GM19328 (cell line): ENCODE data around the gene SRRD.
A peak's percentile ranks its signal among the peaks of the same experiment; 100 is the strongest.
"Not testable (repeated sequence)": the region's sequence is repeated elsewhere in the genome, so short reads cannot be mapped to it uniquely, and the experiment has no call there.

ENCODE experiments used
- ATAC-seq: cut with Tn5 transposase; IDR thresholded peaks from one replicate; pipeline ENCODE4 v1.9.1; 2021; ENCODE audit warnings: mild to moderate bottlenecking, moderate library complexity; ENCODE audit not compliant: unreplicated experiment

Gene SRRD, protein sequence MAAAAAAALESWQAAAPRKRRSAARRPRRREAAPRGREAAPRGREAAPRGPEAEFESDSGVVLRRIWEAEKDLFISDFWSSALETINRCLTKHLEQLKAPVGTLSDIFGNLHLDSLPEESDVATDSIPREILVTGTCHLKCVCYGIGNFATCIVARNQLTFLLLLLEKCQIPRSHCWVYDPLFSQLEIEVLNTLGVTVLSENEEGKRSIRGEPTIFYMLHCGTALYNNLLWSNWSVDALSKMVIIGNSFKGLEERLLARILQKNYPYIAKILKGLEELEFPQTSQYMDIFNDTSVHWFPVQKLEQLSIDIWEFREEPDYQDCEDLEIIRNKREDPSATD

DNA sequence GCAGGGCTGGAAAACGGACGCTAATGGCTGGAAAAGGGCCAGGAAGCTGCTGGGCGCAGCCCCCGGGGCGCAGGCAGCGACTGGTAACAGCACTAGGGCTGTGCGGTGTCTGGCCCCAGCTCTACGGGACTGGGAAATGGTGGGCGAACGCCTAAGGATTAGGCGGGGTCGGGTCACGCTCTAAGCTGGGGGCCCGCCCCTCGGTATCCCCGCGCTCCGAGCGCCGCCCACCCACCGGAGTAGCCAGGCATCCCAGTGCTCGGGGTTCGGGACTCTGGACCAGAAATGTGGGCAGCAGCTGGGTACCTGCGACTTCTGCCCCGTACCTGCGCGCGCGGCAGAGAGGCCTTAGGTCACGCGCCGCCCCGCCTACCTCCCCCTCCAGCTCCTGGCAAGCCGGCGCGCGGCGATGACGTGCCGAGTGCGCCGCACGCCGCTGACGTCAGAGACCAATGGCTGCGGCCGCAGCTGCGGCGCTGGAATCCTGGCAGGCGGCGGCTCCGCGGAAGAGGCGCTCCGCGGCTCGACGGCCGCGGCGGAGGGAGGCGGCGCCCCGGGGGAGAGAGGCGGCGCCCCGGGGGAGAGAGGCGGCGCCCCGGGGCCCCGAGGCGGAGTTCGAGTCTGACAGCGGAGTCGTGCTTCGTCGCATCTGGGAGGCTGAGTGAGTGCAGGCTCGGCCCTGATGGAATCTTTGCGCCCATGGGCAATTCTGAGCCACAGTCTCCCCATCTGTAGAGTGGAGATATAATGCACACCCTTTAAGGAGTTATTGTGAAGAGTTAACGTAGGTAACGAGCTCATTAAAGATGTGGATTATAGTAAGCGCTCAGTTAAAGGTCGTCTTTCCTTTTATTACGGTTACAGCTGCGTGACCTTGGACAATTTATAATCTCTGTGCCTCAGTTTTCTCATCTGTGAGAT, at the start of gene SRRD, which contains the start of gene HPS4:
TSS of gene SRRD (plus strand) at position 439 of the 921 bp plus-strand sequence. CDS start at position 453, 14 bp downstream.
TSS of gene HPS4 (minus strand) at position 345 of the 921 bp plus-strand sequence. CDS start 2,021 bp downstream, outside the sequence.
- peak; percentile 69 for ATAC-seq

DNA sequence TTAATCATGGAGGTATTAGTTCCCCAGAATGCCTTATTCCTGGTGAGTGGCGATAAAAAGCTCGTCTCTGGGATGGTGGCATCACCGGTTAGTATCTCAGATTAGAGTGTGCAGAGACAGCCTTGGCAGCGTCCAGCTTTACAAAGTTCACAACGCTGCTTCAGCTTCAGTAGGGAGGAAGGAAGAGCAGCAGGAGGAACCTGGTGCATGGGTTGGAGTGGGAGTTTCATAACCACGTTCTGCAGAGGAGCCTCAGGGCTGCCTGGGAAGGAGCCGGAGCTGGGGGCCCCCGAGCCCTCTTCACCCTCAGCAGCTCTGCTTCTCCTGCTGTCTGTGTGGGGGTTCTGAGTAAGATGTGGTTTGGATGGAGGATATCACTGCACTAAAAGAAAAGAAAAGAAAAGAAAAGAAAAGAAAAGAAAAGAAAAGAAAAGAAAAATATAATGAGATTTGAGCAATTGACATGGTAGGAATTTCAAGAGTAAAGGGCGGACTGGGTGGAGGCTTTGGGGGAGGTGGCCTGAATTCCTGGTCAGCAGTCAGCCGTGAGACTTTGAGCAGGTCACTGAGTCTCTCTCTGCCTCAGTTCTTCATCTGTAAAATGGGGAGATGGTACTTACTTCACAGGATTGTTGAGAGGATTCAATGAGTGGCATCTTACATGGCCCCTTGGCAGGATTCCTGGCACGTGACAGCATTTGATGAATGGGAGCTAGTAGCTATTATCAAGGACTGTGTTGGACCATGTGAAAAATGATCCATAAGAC, 48.2 kb upstream of the SRRD start:
- no peak for ATAC-seq

DNA sequence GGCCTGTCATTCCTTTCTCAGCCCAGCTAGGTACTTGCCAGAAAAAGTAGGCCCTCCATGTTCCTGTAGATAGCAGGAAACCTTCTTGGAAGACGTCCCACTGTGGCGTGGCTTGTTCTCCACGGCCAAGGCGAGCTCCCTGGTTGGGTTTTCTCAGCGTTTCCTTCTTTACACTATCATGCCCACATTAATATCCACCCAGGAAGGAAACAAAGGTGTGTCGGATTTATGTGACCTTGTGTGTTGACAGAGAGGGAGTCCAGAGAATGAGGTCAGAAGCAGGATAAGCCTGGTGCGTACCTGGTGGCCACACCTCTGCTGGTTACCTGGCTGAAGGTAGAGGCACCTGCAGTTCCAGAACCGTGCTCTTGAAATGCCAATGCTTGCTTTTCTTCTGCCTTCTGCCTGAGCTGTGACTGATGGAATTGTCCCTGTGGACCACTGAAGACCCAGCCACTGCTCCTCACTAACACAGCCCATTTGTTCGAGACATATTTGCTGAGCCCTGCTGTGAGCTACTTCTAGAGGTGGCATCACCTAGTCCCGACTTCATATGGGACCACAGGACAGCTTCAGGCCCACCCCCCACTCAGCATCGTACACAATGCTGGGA, 46.7 kb upstream of the SRRD start:
- ATAC-seq = no peak

DNA sequence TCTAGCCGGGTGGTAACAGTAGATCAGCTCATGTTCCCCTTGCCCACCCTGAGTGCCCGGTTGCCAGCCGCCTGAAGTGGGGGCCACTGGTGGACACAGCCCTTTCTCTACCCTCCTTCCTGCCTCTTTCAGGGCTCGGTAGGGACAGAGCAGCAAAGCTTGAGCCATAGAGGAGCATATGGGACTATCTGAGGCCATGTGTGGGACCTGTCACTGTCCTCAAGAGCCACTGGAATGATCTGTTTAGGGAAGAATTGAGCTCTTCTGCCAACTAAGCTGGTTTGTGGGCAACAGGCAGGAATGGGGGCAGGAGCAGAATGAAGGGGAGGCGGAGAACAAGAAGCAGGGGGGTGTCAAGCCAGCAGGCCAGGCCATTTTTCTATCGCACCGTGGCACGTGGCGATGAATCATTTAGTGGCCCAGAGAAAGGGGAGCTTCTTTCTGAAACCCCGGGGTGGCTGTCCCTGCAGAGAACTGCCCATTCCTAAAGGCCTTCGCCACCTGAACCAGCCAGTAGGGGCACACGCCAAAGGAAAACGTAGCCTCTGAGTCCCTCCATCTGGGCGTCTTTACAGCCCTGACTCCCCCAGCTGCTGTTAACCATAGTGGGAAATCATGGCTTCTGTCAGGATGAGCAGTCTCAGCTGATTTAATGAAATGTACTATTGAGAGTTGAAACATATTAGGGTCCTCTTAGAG, 45.8 kb upstream of the SRRD start:
- no peak for ATAC-seq

DNA sequence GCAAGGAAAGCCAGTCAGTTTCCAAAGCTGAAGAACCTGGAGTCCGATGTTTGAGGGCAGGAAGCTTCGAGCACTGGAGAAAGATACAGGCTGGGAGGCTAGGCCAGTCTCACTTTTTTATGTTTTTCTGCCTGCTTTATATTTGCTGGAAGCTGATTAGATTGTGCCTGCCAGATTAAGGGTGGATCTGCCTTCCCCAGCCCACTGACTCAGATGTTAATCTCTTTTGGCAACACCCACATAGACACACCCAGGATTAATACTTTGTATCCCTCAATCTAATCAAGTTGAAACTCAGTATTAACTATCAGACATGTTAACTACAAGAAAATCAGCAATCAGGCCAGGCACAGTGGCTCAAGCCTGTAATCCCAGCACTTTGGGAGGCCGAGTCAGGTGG, 44.9 kb upstream of the SRRD start:
- ATAC-seq = not testable (repeated sequence)

DNA sequence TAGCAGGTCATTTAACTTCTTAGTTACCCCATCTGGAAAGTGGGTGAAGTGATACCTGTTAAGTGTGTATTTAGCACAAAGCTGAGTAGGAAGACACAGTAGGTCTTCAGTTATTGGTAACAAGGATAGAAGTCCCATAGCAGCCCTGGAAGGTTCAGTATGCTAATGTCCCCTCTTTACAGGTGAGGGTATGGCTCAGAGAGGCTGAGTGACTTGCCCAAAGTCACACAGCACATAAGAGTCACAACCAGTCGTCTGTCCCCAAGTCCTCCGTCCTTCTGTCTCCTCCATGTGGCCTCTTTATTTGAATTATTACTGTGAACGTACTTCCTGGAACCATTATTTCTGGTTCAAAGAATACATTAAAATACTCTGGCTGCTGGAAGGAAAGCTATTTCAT, 44.1 kb upstream of the SRRD start:
- no peak for ATAC-seq

DNA sequence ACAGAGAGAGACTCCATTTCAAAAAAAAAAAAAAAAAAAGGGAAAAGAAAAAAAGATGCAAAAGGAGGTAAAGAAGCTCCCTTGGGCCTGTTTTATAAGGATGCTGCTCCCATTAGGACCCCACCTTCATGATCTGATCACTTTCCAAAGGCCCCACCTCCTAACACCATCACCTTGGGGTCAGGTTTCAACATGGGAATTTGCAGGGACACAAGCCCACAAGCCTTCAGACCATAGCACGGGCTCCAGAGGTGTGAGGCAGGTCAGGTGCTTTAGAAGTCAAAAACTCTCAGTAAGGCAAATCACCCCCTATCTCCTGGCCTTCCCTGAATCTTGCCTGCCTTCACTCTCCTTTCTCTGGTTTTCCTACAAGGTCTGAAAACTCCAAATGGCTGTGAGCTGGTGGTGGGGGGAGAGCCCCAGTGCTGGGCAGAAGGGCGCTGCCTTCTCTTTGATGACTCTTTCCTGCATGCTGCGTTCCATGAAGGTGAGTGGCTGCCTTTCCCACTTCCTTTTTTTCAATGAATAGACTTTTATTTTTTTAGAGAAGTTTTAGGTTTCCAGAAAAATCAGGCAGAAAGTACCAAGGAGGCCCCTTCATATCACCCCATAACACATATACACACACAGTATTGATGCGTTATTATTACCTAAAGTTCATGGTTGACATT, 41.5 kb upstream of the SRRD start:
- ATAC-seq = no peak

DNA sequence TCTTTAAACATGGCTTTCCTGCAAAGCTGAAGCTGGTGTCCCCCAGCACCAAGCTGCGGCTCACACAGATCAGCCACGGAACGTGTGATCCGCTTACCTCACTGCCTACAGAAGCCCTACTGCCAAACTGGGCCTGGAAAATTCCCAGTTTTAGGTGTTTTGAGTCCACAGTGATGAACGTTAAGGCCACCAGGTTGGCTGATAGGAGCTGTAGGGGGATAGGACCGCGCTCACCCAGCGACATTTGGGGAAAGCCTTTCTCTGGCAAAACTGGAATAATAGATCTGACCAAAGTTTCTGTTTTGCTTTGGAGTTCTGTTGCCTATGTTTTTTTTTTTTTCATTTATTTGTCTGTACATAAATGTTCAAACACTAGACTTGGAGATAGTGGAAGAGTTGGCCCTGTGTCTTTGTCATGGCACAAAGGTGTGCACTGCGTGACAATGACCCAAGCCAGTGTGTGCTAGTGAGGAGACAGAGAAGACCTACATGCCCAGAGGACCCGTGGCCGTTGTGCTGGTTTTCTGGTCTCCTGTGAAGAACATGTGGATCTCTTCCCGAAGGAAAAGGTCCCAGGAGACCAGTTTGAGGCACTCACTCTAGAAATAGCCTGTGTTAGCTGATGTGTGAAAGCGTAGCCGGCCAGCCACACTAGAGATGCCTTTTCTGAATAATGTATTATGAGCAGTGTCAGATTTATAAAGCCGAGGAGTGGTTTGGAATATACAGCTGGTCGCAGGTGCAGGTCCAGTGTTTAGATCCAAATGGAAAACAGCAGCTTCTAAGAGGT, 39.6 kb upstream of the SRRD start:
- no peak for ATAC-seq

DNA sequence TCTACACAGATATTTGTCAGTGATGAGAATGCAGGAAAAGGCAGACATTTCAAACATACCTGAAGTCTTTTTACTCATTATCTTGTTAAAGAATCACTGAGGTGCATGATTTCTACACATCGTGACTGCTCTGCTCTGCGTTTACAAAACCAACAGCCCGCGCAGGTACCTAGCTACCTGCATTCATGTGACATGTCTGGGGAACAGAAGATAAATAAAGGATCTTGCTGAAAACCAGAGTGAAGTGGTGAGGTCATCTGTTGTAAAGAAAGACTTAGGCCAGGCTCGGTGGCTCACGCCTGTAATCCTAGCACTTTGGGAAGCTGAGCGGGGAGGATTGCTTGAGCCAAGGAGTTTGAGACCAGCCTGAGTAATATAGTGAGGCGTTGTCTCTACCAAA, 38.9 kb upstream of the SRRD start:
- ATAC-seq = no peak

DNA sequence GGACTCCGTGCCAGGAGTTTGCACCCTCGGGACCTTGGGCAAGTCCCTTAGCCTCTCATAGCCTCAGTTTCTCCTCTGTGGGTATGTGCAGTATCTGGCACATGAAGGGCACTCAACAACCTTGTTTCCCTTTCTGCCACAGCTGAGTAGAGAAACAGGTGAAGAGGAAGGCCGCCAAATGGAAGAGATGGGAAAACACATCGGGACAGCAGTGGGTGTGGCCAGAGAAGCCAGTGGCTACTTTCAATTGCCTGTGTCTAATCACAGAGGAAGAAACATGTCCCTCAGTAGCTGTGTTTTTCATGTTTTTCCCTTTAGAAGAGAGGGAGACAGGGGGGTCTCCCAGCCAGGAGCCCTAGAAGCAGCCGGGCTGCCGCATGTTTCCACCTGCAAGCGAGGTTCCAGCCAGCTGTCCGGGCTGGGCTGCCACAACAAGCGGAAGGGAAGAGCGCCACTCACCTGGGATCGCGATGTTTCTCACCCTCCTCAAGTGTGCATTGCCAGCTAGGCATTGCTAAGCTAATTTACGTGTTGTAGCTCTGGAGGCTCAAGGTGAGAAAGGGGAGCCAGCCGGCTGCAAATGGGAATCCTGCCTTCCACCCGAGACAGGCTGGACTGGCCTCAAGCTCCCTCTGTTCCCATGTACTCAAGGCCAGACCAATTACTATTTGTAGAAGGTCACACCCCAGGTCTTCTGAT, 38.0 kb upstream of the SRRD start:
- no peak for ATAC-seq

DNA sequence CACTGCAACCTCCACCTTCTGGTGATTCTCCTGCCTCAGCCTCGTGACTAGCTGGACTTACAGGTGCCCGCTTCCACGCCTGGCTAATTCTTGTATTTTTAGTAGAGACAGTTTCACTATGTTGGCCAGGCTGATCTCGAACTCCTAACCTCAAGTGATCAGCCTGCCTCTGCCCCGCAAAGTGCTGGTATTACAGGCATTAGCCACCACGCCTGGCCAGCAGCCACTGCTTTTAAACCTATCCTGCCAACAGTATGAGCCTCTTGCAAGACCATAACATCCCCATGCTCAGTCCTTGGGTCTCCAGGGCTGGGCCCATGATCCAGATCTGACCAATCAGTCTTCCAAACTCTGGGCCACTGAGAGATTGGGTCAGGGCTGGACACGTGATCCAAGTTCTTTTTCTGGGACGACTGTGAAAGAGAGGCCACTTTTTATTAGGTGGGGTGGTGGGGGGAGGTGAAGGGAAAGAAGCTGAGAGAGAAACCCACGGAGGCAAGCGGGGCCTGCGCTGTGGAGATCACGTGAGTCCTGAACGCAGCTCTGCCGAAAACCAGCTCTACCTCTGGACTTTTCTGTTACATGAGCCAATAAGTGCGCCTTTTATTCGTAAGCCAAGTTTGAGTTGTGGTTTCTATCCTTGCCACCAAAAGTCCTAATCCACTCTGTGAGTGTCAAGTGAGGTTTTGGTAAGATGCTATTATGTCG, 36.7 kb upstream of the SRRD start:
- ATAC-seq = no peak

DNA sequence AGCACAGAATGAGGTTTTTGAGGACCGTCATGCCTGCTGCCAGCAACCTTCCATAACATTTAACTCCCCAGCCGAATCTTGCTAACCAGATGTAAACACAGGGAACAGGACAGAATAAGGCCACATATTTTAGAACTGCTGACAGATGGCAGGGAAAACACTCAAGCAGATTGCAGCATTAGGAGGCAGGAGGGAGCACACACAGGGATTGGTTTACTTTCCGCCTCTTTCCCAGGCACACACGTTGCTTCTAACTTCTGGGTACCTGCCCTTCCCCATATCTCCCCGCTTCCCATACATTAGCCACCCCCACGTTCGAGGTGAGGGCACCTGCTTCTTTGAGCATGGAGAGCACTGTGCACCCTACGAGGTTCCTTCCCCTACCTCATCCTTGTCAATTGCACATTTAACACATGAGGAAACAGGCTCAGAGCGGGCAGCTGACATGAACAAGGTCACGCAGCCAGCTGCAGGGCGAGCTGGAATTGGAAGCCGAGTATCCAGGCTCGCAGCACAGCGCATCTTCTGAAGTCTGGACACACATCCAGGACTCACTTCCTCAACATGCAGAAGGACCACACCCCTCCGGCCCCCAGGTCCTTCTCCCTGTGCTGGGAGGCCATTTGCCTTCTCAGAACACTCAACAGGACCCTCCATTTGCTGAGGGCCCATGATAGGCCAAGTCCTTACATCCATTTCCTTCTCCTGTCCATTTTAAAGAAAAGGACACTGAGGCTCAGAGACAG, 35.9 kb upstream of the SRRD start:
- no peak for ATAC-seq

DNA sequence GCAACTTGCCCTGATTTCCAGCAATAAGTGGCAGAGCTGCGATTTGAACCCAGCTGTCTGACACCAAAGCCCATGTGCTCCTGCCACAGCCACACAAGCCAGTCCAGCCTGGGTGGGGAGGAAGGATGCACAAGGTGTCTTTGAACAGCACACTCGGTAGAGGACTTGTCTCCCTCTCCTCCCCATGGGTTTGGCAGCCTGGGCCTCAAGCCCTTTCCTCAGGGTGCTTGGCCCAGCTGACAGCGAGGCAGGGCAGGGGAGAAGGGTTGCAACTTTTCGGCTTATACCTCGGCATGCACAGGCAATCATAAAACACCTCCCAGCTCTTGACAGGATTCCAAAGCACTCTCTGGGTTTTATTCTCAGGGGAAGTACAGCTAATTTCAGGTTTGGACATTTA, 35.3 kb upstream of the SRRD start:
- no peak for ATAC-seq

DNA sequence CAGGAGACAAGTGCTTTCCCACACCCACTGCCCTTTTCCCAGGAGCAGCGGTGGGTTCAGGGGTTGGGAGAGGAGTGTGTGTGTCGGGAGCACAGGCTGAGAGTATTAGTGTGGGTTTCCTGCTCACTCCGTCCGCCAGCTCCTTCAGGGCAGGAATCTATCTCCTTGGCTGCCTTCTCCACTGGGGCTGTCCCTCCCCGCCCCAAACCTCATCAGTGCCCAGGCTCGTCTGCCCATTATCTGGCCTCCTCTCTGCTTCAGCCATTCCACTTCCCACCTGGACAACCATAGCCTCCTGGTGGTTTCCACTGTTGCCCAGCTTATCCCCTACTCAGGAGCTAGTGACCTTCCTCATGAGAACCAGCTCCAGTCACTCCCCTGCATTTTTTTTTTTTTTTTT, 34.7 kb upstream of the SRRD start:
- ATAC-seq = no peak

DNA sequence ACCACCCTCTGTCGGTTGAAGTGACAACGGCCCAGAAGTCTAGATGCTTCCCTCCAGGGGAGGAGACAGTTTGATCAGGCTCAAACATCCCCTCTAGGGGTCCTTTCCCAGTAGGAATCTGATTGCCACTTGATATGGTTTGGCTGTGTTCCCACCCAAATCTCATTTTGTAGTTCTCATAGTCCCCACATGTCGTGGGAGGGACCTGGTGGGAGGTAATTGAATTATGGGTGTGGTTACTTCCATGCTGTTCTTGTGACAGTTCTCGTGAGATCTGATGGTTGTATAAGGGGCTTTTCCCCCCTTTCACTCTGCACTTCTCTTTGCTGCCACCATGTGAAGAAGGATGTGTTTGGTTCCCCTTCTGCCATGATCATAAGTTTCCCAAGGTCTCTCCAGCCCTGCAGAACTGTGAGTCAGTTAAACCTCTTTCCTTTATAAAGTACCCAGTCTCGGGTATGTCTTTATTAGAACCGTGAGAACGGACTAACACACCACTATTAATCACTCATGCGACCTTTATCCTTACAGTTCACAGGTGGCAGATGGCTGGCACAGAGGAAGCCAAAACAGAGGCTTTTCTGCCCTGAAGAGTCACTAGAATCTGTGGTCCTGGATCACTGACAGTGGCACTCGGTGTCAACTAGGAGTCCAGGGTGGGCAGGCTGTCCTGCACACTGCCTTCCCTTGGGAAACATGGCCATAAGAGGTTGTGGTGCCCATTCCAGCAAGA, 33.1 kb upstream of the SRRD start:
- no peak for ATAC-seq
